ENCODE data around the gene WASF3.

DNA sequence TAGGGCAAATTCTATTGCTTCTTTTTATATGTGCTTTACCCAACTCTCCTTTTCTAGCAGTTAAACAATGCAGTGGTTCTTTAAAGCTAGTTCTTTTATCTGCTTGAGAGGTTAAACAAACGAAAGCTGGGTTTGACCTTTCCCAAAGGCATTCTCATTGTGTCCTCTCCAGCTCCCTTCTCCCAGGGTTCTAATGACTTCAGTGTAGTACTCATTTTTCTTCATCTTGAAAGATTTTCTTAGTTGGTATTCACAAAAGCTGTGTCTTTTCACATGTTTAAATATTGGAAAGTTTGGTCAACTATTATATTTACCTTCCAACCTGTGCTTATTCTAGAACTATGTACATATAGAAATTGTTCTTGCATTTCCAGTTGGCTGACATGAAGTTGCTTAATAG lies 1.5 kb downstream of the WASF3 start:
- TF ChIP-seq CTCF (conservative IDR thresholded peaks at IDR 0.05; ENCODE audit: low read depth, low read length) (no peak), EZH2 (IDR thresholded peaks at IDR 0.05; ENCODE audit: borderline replicate concordance, low read depth, low read length, poor library complexity, severe bottlenecking) (no peak)

Measured in A673 (cell line).